Psoas muscle (tissue), 8 donors: ENCODE data around the gene PROSER1. TPM values are rescaled to one million over a fixed set of nuclear protein-coding genes. Genes with fewer than 3 reads are reported as not detected.

Experiments used
- ATAC-seq, 4 donors: fragments of 200-7000 bp; cut with Tn5 transposase; one replicate each; pipeline ENCODE4 v1.9.1; 2020; ENCODE audit warnings: moderate library complexity in 3 of 4, mild to moderate bottlenecking in 2 of 4
- DNase-seq, 2 donors: peaks; one replicate each; pipeline ENCODE4 v3.0.0-alpha.2; 2020
- H3K27ac ChIP-seq: fragments of 200-600 bp; one replicate; pipeline ENCODE4 v1.8.0; 2022
- H3K27me3 ChIP-seq, 3 donors: fragments of 200-600 bp in 1 of 3; one replicate each; pipeline versions ENCODE4 v1.6.1 to v1.8.0; 2013 to 2022; ENCODE audit warnings: low read length in 2 of 3, mild to moderate bottlenecking in 2 of 3, moderate library complexity in 1 of 3; ENCODE audit not compliant: insufficient read depth in 3 of 3
- H3K36me3 ChIP-seq, 2 donors: fragments of 200-600 bp in 1 of 2; one replicate each; pipeline versions ENCODE4 v1.6.1 to v1.8.0; 2013 to 2022; ENCODE audit warnings: low read depth in 1 of 2, mild to moderate bottlenecking in 1 of 2, moderate library complexity in 1 of 2; ENCODE audit not compliant: insufficient read depth in 1 of 2
- H3K4me1 ChIP-seq: fragments of 200-600 bp; one replicate; pipeline ENCODE4 v1.8.0; 2022
- H3K4me3 ChIP-seq: fragments of 200-600 bp; one replicate; pipeline ENCODE4 v1.8.0; 2022; ENCODE audit warnings: mild to moderate bottlenecking
- H3K9me3 ChIP-seq: fragments of 200-600 bp; one replicate; pipeline ENCODE4 v1.8.0; 2022
- WGBS, 3 donors: extraction: QIAGEN DNeasy Blood & Tissue Kit; methylation state at CpG; one replicate each; pipeline versions ENCODE4 v1.1.6 to v1.1.7; 2013; 5-methylcytosine and 5-hydroxymethylcytosine counted together
- intact Hi-C, 2 donors: fragments of 100-400 bp; cut with DNase I; formaldehyde crosslinking; loops; one replicate each; pipeline versions ENCODE4 v1.11.0 to v1.14.2; 2022
- polyA plus RNA-seq, 3 donors: library from polyadenylated mRNA; stranded (reverse); fragments of 200-250 nt; gene quantifications; one replicate each; pipeline ENCODE4 v1.2.3, GENCODE V29; 2013
- total RNA-seq, 4 donors: library from RNA; stranded (reverse); fragmentation: NEBNext Ultra II Directional in 2 of 4; extraction: Animal tissue kit (Norgen Biotek cat#: 25700) in 2 of 4; gene quantifications; one replicate each; pipeline versions ENCODE4 v1.2.1 to v1.2.4, GENCODE V29; 2021 to 2023
- TF ChIP-seq, protein P1 (sequence below): fragments of 200-600 bp; IDR thresholded peaks from one replicate; pipeline ENCODE4 v1.8.0; 2022; ENCODE audit warnings: antibody characterized with exemption
- donor health status: healthy with polysubstance abuse.
- donor health status: DM: no; HTN: no; CAD: no; lungs with moderate emphysema.
- donor health status: Bipolar disorder and iron deficiency.
- donor health status: healthy.
- donor health status: DM: yes; HTN: yes; CAD: no.
- donor health status: DM: no; HTN: no; CAD: no.
- donor health status: DM: no; HTN: no; CAD: no.
- donor health status: DM: yes; HTN: yes; CAD: no.

The PROSER1 gene
- total and polyA plus RNA-seq, 7 donors, result 3.4 to 19.2 (median 13.3) TPM

DNA sequence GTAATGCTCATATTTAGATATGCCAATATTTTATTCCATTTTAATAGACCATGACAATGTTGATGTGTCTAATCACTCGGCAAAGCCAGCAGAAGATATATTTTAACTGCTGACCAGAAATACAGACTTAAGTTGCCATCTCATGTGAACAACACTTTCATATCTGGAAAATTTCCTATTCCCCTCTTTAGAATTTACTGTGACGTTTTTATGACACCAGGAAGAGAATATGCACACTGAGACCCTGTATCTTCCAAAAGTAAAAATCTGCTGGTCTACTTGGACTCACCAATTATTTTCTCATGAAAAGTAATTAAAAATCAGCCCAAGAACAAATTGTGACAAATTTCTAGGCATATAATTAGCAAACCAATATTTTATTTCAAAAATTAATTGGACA lies 2.1 kb downstream of the PROSER1 start:
- WGBS, 3 donors, result 11 to 19% (median 16%) methylated on average over 2 of the region's 2 CpGs
- Histone ChIP-seq H3K27ac (no peak overlapping the region), H3K4me3 (peak overlapping the region; percentile 95), H3K4me1 (peaks cover 31% of the 10 kb centered on the region), H3K27me3 (no peaks in the 10 kb centered on the region), H3K9me3 (no peaks in the 10 kb centered on the region), H3K36me3 (peaks cover 0 to 12% of the 10 kb centered on the region in 2 donors)
- intact Hi-C loops, result loop anchor here in 1 of 2 donors (10.0 kb wide), 1 partner anchor 229 kb away; no protein-coding TSS in a partner anchor
- ATAC-seq, result no peak
- DNase-seq, result no peak
- TF ChIP-seq, protein P1, sequence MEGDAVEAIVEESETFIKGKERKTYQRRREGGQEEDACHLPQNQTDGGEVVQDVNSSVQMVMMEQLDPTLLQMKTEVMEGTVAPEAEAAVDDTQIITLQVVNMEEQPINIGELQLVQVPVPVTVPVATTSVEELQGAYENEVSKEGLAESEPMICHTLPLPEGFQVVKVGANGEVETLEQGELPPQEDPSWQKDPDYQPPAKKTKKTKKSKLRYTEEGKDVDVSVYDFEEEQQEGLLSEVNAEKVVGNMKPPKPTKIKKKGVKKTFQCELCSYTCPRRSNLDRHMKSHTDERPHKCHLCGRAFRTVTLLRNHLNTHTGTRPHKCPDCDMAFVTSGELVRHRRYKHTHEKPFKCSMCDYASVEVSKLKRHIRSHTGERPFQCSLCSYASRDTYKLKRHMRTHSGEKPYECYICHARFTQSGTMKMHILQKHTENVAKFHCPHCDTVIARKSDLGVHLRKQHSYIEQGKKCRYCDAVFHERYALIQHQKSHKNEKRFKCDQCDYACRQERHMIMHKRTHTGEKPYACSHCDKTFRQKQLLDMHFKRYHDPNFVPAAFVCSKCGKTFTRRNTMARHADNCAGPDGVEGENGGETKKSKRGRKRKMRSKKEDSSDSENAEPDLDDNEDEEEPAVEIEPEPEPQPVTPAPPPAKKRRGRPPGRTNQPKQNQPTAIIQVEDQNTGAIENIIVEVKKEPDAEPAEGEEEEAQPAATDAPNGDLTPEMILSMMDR, result no peak

DNA sequence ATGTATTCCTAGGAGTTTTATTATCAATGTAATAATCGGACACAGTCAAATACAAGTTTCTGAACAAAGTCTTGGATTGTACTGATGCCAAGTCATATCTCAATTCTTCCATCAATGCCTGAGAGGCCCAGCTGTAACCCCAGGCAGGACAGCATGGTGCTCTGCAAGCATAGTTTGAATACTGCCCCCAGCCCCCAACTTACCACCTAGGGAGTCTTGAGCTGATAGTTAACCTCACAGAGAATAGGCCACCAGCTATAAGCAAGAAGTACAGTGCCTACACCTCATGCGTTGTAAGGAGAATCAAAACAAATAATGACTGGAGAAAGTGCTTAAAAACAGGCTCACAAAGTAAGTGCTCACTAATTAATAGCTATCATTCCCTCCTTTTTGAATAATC lies 2.7 kb downstream of the PROSER1 start:
- H3K36me3 ChIP-seq, result peaks cover 0 to 12% of the 10 kb centered on the region in 2 donors
- no peak overlapping the region for H3K27ac ChIP-seq
- DNase-seq (no peak), ATAC-seq (no peak)
- H3K9me3 ChIP-seq, result no peaks in the 10 kb centered on the region
- intact Hi-C loops, result loop anchor here in 1 of 2 donors (10.0 kb wide), 1 partner anchor 230 kb away; no protein-coding TSS in a partner anchor
- H3K4me1 ChIP-seq, result peaks cover 31% of the 10 kb centered on the region
- WGBS, 3 donors, result 41 to 62% (median 42%) methylated on average over 2 of the region's 2 CpGs
- no peaks in the 10 kb centered on the region for H3K27me3 ChIP-seq
- TF ChIP-seq, protein P1, result no peak
- peak overlapping the region; percentile 95 for H3K4me3 ChIP-seq

DNA sequence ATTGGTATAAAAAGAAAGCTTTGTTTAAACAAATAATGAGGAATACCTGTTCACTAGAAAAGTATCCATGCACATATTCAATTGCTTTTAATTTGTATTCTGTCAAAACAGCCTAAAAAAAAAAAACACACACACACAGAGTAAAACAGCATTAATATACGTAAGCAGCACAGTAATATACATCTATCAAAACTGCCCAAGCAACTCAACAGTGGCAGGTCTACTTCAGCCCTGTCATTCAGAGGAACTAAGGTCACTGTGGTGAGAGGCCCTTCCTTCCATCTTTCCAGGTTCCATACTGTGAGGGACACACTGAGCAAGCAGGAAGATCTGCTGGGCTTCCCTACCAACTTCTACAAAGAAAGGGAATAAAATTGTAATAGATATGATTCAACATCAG lies 3.8 kb downstream of the PROSER1 start:
- ATAC-seq (no peak), DNase-seq (no peak)
- Histone ChIP-seq H3K27ac (no peak overlapping the region), H3K27me3 (no peaks in the 10 kb centered on the region), H3K9me3 (no peaks in the 10 kb centered on the region), H3K4me1 (peaks cover 26% of the 10 kb centered on the region), H3K36me3 (peaks cover 0 to 20% of the 10 kb centered on the region in 2 donors), H3K4me3 (no peak overlapping the region)
- TF ChIP-seq, protein P1, result no peak
- WGBS, 3 donors, result 82 to 100% (median 97%) methylated on average over 1 of the region's 1 CpG
- intact Hi-C loops, result loop anchor here in 1 of 2 donors (10.0 kb wide), 1 partner anchor 231 kb away; no protein-coding TSS in a partner anchor

DNA sequence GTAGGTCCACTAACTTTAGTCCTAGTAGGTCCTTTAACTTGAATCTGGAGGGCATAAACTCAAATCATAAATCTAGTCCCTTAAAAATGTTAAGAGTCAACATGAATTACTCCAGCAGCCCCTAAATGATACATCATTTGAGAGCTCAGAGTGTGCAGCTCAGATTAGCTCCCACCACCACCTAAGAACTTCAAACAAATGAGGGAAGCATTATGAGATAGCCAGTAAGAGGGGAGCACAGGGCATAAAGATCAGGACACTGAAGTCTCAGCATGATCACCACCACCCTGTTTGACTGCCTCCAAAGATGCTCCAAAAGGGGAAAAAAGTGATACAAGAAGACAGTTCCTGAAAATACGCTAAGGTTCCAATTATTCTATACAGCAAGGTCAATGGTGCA lies 5.7 kb downstream of the PROSER1 start:
- Histone ChIP-seq H3K4me3 (no peak overlapping the region), H3K9me3 (no peaks in the 10 kb centered on the region), H3K36me3 (peaks cover 0 to 37% of the 10 kb centered on the region in 2 donors), H3K27ac (no peak overlapping the region), H3K4me1 (peaks cover 25% of the 10 kb centered on the region), H3K27me3 (no peaks in the 10 kb centered on the region)
- intact Hi-C loops, result loop anchor here in 1 of 2 donors (10.0 kb wide), 1 partner anchor 233 kb away; no protein-coding TSS in a partner anchor
- ATAC-seq (no peak), DNase-seq (no peak)
- TF ChIP-seq, protein P1, result no peak
- 95 to 100% (median 96%) methylated on average over 1 of the region's 1 CpG for WGBS, 3 donors

DNA sequence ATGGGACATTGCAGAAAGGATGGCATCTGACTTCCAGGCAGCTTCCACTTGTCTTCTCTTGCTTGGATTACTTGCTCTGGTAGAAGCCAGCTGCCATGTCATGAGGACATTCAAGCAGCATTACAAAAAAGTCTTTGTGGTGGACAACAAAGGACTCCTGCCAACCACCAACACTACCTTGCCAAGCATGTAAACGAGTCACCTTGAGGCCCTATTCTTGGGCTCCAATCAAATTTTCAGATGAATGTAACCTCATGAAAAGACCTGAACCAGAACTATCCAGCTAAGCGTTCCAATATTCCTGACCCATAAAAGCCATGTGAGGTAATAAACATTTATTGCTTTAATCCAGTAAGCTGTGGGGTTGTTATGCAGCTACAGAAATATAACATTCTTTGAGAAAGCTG lies 12.5 kb downstream of the PROSER1 start:
- DNase-seq (no peak), ATAC-seq (peak; percentile 58 to 82 (median 78))
- intact Hi-C loops, result loop anchor here in 1 of 2 donors (10.0 kb wide), 1 partner anchor 681 kb away; the partner anchor contains the start of gene UFM1
- TF ChIP-seq, protein P1, result no peak
- H3K27ac ChIP-seq, result peak overlapping the region; percentile 15
- H3K4me3 ChIP-seq, result no peak overlapping the region
- no peaks in the 10 kb centered on the region for H3K27me3 ChIP-seq
- peaks cover 0 to 95% of the 10 kb centered on the region in 2 donors for H3K36me3 ChIP-seq
- 42 to 55% (median 43%) methylated on average over 2 of the region's 2 CpGs for WGBS, 3 donors
- no peaks in the 10 kb centered on the region for H3K9me3 ChIP-seq
- peaks cover 4% of the 10 kb centered on the region for H3K4me1 ChIP-seq
